GM12875 (cell line): ENCODE results near the gene FMNL3.

Experiments used
- H3K4me3 ChIP-seq: one replicate; pipeline ENCODE4 v1.5.1; 2011; ENCODE audit warnings: low read depth, low read length, control low read depth
- TF ChIP-seq, protein P1 (sequence below): IDR thresholded peaks from 2 replicates; pipeline ENCODE4 v1.5.1; 2011; ENCODE audit warnings: low read depth, mild to moderate bottlenecking, control low read depth, inconsistent platforms, low read length, moderate library complexity, borderline replicate concordance; ENCODE audit not compliant: insufficient read depth

The FMNL3 gene

GRCh38 chr12:49706351-49707127, 666 bp downstream of the FMNL3 start:
- H3K4me3 ChIP-seq: peak overlapping the region; percentile 100

DNA sequence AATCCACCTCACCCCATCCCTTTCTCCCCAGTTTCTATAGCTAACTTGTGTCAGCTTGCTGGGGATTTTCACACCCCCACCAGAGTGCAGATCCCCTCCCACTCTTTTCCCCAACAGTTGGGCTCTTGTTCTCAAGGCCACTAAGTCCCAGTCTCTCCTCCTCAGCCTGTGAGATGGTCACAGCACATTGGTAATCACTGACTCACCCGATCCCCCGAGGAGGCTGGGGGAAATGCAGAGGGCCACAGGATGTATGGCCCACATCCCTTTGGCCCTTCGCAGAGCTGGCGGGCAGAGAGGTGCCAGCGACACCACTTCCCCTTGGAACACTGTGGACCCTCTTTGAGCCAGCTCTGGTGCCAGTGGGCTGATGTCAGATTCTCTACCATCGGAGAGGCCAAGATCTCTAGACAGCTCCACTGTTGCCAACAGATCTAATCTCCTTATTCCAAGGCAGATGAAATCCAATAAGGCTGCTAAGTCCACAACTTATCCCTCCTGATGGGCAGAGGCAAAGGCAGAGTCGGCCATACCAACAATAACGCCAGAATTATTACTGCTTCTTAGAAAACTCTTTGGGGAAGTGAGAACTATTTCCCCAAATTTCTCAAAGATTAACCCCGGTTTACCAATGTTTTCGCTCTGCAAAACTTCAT, 1.6 kb downstream of the FMNL3 start:
- peak overlapping the region; percentile 100 for H3K4me3 ChIP-seq
- TF ChIP-seq, protein P1, sequence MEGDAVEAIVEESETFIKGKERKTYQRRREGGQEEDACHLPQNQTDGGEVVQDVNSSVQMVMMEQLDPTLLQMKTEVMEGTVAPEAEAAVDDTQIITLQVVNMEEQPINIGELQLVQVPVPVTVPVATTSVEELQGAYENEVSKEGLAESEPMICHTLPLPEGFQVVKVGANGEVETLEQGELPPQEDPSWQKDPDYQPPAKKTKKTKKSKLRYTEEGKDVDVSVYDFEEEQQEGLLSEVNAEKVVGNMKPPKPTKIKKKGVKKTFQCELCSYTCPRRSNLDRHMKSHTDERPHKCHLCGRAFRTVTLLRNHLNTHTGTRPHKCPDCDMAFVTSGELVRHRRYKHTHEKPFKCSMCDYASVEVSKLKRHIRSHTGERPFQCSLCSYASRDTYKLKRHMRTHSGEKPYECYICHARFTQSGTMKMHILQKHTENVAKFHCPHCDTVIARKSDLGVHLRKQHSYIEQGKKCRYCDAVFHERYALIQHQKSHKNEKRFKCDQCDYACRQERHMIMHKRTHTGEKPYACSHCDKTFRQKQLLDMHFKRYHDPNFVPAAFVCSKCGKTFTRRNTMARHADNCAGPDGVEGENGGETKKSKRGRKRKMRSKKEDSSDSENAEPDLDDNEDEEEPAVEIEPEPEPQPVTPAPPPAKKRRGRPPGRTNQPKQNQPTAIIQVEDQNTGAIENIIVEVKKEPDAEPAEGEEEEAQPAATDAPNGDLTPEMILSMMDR: no peak

More at GRCh38 chr12:49706351-49707127, 666 bp downstream of the FMNL3 start:
- TF ChIP-seq, protein P1: no peak

GRCh38 chr12:49703647-49704137, 3.5 kb downstream of the FMNL3 start:
- peak overlapping the region; percentile 40 for H3K4me3 ChIP-seq
- TF ChIP-seq, protein P1: no peak

GRCh38 chr12:49702676-49703215, 4.5 kb downstream of the FMNL3 start:
- TF ChIP-seq, protein P1: no peak
- H3K4me3 ChIP-seq: no peak overlapping the region

GRCh38 chr12:49702009-49702408, 5.2 kb downstream of the FMNL3 start:
- TF ChIP-seq, protein P1: no peak

DNA sequence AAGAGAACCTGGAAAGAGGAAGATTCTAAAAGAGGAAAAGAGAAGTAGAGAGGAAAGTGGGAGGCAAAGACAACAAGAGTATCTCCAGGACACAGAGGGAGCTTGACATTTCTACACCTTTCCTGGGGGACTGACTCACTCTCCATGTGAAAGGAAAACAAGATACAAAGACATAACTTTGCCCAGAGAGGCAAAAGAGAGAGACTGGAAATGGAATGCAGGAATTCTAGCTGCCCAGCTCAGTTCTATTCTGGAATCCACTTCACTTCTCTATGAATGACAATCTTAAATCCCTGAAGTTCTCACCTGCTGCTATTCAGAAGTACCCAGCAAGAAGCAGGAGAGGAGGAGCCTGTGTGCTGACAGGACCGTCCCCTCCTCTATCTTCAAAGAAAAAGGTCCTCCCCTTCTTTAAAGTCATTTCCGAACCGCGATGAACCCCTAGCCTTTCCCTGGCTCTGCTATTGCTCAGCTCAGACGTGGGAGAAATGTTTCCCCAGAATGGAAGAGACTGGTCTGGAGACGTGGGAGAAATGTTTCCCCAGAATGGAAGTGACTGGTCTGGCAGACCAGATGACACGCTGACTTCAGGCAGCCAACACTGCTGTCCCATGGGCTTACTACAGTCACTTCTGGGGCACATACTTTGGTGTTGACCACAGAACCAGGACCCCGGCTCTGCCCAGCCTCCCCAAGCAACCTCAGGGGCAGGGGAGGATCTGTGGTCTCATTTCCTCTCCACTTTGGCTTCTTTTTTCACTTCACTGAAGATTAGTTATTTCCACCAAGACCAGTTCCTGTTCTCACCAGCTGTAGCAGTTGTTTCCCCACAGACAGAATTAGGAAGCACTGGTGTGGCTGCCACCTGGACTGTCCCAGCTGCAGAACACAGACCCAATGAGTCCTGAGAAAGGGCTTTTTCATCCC, 8.3 kb downstream of the FMNL3 start:
- H3K4me3 ChIP-seq: peak overlapping the region; percentile 37
- TF ChIP-seq, protein P1: no peak

More at GRCh38 chr12:49702009-49702408, 5.2 kb downstream of the FMNL3 start:
- H3K4me3 ChIP-seq: no peak overlapping the region
